GM19023 (cell line): ENCODE measurements around the gene PAX6.

Source experiments
- ATAC-seq: cut with Tn5 transposase; IDR thresholded peaks from one replicate; pipeline ENCODE4 v1.9.1; 2021; ENCODE audit warnings: mild to moderate bottlenecking, moderate library complexity; ENCODE audit not compliant: unreplicated experiment

The PAX6 gene

GRCh38 chr11:31809541-31809856 is 1.6 kb downstream of the PAX6 start:
- no peak for ATAC-seq

- ATAC-seq = no peak
Observed at GRCh38 chr11:31808721-31809540, 2.2 kb downstream of the PAX6 start.

DNA sequence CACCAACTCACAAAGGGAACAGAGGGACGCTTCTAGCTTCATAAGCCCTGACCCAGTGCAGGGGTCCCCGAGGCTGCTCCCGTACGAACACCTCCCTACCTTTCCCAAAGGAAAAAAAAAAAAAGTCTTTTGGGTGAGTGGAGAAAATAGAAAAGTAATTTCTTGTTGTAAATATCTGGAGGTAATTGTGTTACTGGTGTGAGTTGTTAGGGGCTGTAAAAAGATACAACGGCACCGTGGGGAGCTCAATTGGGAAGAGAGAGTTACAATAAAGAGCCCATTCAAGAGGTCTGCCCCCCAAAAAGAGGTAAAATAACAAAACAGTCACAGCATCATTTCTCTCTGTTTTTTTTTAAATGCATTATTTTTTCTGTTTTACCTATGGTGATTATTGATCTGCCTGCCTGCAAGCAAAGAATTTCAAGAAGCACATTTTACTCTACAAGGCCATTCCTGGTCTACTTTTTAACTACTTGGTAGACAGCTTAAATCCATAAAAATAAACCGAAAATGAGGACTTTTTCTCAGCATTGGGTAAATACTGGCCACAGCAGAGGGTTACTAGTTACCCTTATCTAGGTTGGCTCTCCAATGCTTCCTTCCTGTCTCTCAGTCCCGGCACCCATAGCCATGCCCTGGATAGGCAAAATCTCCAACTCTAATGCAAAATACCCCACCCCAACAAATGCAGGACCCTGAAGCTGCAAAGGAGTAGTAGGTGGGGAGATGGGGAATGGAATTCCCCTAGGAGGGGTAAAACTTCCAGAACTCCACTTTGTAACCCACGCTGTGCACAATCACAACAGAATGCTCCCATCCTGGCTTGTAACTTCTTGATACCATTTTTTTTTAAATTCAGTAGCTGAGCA is 3.1 kb downstream of the PAX6 start:
- no peak for ATAC-seq

DNA sequence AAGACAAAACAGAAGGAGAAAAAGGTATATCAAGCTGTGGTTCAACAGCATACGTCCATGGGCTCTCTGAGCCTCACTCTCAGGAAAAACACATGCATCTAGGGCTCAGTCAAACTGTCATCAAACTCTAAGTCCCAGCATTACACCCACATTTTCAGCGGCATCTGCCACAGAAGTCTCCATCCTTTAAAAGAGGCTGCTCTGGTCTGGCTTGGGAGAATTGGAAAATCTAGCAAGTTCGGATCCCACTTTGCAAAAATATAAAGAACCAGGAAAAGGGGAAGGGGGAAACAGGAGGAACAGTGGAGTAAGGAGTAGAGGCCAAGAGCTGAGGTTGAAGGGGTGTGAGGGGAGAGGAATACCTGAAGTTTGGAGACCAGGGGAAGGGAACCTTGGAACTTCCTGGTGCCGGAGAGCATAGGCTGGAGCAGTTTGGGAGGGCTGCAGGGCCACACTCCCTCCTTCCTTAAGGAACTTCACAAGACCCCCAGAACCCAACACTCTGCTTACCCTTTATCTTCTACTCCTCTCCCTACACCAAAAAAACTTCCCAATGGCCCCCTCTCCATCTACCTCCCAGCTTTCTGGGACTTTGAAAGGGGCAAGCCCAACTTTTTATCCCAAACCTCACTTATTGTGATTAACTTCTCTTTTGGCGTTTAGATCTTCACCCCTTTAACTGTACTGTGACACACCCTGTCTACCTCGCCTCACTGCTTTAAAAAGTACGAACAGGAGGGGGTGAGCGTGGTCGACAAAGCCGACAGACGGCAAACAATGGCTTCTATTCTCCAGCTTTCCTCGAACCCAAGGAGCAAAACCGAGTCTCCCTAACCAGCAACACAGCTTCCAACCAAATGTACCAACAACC is 4.0 kb downstream of the PAX6 start:
- ATAC-seq = no peak

DNA sequence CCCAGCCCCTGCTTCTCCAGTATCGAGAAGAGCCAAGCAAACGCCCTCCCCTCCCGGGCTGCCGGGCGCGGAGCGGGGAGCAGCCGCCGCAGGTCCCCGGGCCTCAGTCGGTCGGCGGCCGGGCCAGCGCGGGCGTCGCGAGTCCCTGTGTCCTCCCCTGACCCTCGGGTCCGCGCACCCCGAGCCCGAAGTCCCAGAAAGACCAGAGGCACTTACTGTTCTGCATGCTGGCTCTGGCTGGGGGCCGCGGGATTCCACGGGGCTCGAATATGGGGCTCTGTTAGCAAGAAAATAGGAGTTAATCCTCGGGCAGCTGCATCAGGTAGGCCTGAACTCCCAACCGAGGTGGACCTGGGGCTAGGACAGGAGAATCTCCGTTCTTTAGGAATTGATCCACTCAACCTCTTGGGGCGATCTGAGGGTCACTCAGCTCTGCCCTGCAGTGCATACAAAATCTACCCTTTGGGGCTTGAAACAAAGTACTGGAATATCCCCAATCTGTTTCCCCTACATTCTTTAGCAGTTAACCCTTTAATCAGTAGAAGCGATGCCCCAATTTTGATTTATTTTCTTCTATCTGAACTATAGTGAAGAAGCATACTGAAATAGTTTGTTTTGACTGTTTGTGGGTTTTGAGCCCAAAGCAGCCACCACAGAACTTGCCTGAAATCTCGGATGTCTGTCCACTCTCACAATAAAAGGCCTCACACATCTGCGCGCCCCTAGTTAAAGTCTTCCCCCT is 4.8 kb downstream of the PAX6 start:
- no peak for ATAC-seq

- ATAC-seq = no peak
Observed at GRCh38 chr11:31805629-31806185, 5.4 kb downstream of the PAX6 start.

GRCh38 chr11:31805037-31805628 is 6.0 kb downstream of the PAX6 start:
- no peak for ATAC-seq

DNA sequence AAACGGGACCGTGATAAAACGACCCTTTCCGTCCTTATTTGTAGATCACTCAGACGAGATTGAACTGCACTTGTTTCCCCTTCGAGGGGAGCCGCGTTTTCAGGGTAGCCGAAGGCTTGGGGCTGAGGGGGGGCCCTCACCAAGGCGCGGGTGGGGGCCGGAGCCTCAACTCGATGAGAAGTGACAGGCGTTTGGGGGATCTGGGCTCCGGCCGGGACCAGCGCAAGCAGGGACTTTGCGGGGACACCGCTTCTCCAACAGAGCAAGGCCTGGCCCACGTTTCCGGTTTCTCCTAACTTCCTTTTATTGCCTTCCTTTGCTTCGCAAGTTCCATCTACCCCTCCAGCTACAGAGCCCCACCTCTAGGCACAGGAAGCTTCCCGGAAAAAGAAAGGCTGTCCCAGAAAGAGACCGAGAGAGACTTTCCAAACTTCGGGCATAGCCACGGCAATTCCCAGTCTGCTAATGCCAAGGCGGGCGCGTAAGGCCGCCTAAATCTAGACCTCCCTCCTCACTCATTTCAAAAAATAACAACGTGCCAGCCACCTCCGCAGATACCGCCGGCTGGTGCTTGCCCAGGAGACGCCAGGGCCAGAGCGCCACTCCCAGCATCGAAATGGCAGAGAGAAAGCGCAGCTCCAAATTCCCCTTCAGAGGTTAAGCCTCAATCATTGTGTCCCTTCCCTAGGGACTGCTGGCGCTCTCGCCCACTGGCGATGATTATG is 6.6 kb downstream of the PAX6 start:
- ATAC-seq = no peak

GRCh38 chr11:31803813-31804311 is 7.3 kb downstream of the PAX6 start:
- ATAC-seq = no peak

GRCh38 chr11:31802990-31803812 is 7.9 kb downstream of the PAX6 start:
- ATAC-seq = no peak

- no peak for ATAC-seq
Observed at GRCh38 chr11:31802609-31802989, 8.5 kb downstream of the PAX6 start.

- ATAC-seq = no peak
Observed at GRCh38 chr11:31802000-31802551, 9.0 kb downstream of the PAX6 start.

- no peak for ATAC-seq
Observed at GRCh38 chr11:31801298-31801702, 9.8 kb downstream of the PAX6 start.

DNA sequence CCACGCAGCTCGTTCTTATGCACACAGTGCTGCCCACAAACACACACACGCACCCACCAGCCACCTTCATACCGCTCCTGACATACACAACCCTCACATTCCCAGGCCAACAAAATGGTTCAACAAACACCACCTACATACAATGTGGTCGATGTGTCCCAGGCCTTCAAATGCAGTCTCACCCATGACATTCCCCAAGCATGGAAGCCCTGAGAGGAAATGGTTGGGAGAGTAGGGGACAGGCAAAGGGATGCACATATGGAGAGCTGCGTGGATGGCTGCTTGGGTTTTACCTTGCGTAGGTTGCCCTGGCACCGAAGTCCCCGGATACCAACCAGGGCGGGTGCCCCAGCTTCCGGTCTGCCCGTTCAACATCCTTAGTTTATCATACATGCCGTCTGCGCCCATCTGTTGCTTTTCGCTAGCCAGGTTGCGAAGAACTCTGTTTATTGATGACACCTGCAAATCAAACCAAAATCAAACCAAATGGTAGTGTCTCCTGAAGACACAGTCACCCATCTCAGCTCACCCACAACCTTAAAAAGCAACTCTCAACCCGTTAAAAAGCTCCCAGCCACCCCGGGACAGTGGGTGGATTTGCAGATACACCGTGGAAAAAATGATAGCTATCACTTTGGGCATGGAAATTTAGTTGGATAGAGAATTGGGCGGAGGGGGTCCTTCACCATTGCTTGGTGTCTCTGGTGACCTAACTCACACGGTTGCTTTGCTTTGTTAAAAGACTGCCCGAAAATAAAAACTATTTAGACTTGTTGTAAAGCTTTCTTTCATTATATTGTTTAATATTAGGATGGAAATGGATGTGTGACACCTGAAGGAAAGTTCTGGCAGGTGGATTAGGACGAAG is 10.5 kb downstream of the PAX6 start:
- ATAC-seq = no peak

- ATAC-seq = no peak
Observed at GRCh38 chr11:31799435-31800397, 11.4 kb downstream of the PAX6 start.
